OCI-M2 (cell line): Measurements from ENCODE around the gene TTC3.

Source experiments
- DNase-seq: peaks from one replicate; lab custom pipeline; 2025; ENCODE audit not compliant: unreplicated experiment; lab: John Stamatoyannopoulos, UW

TTC3 gene

GRCh38 chr21:37061926-37062592 is 11.0 kb upstream of the TTC3 start:
- DNase-seq, result no peak

GRCh38 chr21:37062593-37062935 is 10.5 kb upstream of the TTC3 start:
- no peak for DNase-seq

GRCh38 chr21:37063433-37063832 is 9.6 kb upstream of the TTC3 start:
- DNase-seq, result no peak

GRCh38 chr21:37064841-37065240 is 8.2 kb upstream of the TTC3 start:
- no peak for DNase-seq

- DNase-seq, result no peak
Measured at GRCh38 chr21:37065561-37066177, 7.4 kb upstream of the TTC3 start.

- DNase-seq, result no peak
Measured at GRCh38 chr21:37071561-37072273, 1.3 kb upstream of the TTC3 start.

GRCh38 chr21:37072274-37072987 is 623 bp upstream of the TTC3 start:
- DNase-seq, result no peak

- no peak for DNase-seq
Measured at GRCh38 chr21:37073417-37074196, 553 bp downstream of the TTC3 start.

- DNase-seq, result no peak
Measured at GRCh38 chr21:37074197-37074510, 1.1 kb downstream of the TTC3 start.

- DNase-seq, result no peak
Measured at GRCh38 chr21:37074546-37074945, 1.5 kb downstream of the TTC3 start.

GRCh38 chr21:37075214-37075770 is 2.2 kb downstream of the TTC3 start:
- no peak for DNase-seq

- DNase-seq, result no peak
Measured at GRCh38 chr21:37076087-37076850, 3.2 kb downstream of the TTC3 start.

- no peak for DNase-seq
Measured at GRCh38 chr21:37077403-37077802, 4.3 kb downstream of the TTC3 start.

- DNase-seq, result no peak
Measured at GRCh38 chr21:37079211-37079824, 6.3 kb downstream of the TTC3 start.

- DNase-seq, result no peak
Measured at GRCh38 chr21:37082375-37082774, 9.3 kb downstream of the TTC3 start.

GRCh38 chr21:37082856-37083528 is 9.9 kb downstream of the TTC3 start:
- no peak for DNase-seq

GRCh38 chr21:37085726-37086125 is 12.7 kb downstream of the TTC3 start:
- DNase-seq, result no peak

- no peak for DNase-seq
Measured at GRCh38 chr21:37087188-37087587, 14.1 kb downstream of the TTC3 start.

- no peak for DNase-seq
Measured at GRCh38 chr21:37088186-37088735, 15.2 kb downstream of the TTC3 start.
